HG03457 (cell line): Measurements from ENCODE around the gene FAM149B1.

Source experiments
- ATAC-seq: cut with Tn5 transposase; IDR thresholded peaks from one replicate; pipeline ENCODE4 v1.9.1; 2021; ENCODE audit warnings: moderate number of reproducible peaks; ENCODE audit not compliant: unreplicated experiment

FAM149B1 gene

DNA sequence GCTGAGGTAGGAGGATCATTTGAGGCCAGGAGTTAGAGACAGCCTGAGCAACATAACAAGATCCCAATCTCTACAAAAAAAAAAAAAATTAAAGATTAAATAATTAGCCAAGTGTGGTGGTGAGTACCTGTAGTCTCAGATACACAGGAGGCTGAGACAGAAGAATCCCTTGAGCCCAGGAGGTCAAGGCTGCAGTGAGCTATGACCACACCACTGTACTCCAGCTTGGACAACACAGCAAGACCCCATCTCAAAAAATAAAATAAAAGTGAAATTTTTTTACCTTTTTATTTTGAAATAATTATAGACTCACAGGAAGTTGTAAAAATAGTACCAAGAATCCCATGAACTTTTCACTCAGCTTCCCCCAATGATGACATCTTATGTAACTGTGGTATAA is 4.9 kb downstream of the FAM149B1 start:
- no peak for ATAC-seq

DNA sequence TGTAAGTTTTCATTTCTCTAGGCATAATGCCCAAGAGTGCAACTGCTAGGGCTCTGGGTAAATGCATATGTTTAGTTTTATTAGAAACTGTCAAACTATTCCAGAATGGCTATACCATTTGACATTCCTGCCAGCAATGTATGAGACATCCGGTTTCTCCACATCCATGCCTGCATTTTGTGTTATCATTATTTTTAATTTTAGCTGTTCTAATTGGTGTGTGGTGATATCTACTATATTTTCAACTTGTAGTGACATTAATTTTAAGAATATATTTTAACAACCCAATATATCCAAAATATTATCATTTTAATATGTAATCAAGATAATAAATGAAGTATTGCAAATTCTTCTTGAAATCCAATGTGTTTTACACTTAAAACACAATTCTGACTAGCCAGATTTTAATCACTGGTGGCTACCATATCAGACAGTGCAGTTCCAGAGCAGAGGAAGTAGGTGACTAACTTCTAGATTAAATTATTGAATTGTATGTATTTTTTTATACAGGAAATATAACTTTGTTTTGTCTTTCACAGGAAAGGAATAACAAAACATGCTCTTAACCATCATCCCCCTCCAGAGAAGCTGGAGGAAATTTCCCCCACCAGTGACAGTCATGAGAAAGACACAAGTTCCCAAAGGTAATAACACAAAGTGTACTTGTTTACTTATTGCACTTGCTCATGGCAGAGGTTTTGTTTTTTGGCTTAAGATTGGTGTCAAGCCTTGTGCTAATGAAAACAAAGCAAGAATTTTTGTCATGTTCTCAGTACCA is 6.4 kb downstream of the FAM149B1 start:
- no peak for ATAC-seq

DNA sequence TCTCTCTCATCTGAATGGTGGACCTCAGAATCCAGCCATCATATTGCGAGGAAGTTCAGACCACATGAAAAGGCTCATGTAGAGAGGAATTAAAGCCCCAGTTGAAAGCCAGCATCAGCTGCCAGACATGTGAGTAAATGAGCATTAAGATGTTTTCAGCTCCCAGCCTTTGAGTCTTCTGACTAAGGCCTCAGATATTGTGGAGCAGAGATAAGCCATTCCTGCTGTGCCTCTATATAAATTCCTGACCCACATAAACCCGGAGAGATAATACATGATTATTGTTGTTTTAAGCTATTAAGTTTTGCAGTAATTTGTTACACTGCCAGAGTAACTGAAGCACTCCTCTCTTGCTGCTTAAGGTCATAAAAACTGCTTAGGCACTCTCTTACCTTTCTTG is 14.6 kb downstream of the FAM149B1 start:
- no peak for ATAC-seq

DNA sequence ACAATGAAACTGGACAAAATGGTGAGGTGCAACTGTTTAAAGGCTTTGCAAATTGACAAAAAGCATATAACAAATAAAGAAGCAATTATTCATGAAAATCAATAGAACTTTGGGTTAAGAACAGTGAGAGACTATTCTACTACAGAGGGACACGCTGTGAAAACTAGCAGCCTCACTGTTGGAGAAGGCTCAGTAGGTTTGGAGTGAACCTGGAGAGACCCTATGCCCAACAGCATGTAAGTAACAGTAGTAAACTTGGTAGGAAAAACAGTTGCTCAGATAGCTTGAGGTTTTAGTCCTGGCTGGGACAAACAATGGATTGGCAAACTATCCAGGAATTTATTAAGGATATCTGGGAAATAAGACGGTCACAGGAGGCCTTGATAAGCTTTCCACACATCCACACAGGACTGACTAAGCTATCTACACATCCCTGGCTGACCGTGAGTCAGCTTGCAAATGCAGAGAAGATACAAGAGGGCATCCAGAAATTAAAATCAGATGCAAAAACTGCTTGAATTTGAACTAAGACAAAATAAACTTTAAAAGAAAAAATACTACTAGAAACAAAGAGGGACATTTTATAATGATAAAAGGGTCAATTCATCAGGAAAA is 15.9 kb downstream of the FAM149B1 start:
- ATAC-seq = no peak

DNA sequence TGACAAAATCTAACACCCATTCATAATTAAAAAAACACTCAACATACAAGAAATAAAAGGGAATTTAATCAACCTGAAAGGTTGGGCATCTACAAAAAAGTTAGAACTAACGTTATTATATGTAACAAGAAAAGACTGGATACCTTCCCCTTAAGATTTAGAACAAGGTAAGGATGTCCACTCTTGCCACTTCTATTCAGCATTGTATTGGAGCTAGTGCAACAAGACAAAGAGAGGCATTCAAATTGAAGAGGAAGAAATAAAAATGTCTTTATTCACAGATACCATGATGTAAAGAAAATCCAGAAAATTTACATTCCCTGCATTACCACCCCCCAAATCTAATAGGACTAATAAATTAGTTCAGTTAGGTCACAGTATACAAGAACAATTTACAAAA is 18.3 kb downstream of the FAM149B1 start:
- ATAC-seq = no peak

DNA sequence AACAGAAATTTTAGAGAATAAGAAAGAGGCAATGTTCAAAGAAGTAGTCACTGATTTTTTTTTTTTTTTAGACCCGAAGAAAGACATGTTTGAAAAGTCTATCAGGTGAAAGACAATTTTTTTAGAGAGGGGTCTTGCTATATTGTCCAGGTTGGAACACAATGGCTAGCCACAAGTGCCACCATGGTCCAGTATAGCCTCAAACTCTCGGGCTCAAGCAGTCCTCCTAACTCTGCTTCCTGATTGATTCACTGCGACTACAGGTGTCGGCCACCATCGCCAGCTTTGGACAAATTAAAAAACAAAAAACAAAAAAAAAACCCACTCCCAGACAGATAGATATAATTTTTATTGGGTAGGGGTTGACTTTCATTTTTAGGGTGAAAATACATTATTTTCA is 22.3 kb downstream of the FAM149B1 start:
- no peak for ATAC-seq

DNA sequence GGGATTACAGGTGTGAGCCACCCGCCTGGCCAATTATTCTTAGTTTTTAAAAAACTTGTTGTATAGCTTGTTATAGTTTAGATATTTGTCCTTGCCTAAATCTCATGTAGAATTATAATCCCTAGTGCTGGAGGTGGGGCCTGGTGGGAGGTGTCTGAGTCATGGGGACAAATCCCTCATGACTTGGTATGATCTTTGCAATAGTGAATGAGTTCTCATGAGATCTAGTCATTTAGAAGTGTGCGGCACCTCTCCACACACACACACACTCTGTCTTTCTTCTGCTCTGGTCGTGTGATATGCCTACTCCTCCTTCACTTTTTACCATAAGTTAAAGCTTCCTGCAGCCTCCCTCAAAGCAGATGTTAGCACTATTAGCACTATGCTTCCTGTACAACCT is 37.2 kb downstream of the FAM149B1 start:
- ATAC-seq = no peak

DNA sequence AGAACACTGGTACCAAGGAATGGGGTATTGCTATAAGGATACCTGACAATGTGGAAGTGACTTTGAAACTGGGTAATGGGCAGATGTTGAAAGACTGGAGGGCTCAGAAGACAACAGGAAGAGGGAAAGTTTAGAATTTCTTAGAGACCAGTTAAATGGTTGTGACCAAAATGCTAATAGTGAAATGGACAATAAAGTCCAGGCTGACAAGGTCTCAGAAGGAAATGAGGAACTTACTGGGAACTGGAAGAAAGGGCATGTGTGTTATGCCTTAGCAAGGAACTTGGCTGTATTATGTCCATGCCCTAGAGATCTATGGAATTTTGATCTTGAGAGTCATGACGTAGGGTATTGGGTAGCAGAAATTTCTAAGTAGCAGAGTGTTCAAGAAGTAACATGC is 38.0 kb downstream of the FAM149B1 start:
- no peak for ATAC-seq

DNA sequence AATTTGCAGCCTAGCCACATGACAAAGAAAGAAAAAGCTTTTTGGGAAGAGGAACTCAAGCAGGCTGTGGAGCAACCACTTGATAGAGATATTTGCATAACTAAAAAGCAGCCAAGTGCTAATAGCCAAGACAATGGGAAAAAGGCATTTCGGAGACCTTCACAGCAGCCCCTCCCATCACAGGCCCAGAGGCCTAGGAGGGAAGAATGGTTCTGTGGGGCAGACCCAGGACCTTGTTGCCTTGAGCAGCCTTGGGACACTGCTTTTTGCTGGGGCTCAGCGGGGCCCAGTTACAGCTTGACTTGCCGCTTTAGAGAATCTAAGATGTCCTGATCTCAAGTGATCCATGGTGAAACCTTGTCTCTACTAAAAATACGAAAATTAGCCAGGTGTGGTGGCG is 38.5 kb downstream of the FAM149B1 start:
- no peak for ATAC-seq

DNA sequence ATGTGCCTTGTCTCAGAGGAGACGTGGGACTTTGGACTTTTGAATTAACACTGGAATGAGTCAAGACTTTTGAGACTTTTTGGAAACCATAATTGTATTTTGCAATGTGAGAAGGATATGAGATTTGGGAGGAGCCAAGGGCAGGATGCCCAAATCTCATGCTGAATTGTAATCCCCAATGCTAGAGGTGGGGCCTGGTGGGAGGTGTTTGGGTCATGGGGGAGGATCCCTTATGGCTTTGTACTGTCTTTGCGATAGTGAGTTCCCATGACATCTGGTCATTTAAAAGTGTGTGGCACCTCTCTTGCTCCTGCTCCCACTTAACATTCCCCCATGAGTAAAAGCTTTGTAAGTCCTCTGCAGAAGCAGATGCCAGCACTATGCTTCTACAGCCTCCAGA is 40.0 kb downstream of the FAM149B1 start:
- ATAC-seq = no peak

DNA sequence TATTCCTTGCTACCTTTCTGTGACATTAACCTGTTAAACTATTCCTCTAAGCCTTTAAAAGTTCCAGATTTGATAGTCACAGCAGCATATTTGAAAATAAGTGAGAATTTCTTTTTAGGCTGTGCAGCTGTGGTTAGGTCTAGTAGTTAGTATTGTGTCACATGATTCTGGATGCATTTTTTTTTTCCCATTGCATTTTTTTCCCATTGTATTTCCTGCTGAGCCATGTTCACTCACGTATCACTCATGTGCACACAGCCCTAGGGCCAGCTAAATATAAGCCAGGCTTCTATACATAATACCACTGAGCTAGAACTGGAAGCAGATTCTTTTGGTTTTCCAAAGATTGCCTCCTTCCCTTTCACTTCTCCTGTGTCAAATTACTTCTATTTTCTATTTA is 41.8 kb downstream of the FAM149B1 start:
- no peak for ATAC-seq

DNA sequence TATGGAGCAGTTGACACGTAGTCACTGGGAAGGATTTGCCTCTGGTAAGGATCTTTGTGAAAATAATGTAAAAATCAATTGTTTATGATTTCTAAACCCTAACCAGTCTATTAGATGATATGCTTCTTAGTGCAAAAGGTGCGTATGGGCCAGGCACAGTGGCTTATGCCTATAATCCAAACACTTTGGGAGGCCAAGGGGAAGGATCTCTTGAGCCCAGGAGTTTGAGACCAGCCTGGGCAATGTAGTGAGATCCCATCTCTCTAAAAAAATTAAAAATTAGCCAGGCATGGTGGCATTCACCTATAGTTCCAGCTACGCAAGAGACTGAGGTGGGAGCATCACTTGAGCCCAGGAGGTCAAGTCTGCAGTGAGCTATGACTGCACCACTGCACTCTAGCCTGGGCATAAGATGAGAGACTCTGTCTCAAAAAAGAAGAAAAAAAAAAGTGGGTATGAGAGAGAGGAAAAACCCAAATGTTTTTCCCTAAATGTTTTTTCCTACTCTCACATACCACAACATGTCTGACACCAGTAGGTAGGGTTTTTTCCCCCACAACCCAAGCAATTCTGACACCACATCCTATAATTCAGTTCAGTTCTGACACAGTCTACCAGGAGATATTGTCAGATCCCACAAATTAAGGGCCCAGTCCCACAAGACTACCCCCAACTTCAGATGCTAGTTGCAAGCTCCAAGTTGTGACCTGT is 42.6 kb downstream of the FAM149B1 start:
- no peak for ATAC-seq

DNA sequence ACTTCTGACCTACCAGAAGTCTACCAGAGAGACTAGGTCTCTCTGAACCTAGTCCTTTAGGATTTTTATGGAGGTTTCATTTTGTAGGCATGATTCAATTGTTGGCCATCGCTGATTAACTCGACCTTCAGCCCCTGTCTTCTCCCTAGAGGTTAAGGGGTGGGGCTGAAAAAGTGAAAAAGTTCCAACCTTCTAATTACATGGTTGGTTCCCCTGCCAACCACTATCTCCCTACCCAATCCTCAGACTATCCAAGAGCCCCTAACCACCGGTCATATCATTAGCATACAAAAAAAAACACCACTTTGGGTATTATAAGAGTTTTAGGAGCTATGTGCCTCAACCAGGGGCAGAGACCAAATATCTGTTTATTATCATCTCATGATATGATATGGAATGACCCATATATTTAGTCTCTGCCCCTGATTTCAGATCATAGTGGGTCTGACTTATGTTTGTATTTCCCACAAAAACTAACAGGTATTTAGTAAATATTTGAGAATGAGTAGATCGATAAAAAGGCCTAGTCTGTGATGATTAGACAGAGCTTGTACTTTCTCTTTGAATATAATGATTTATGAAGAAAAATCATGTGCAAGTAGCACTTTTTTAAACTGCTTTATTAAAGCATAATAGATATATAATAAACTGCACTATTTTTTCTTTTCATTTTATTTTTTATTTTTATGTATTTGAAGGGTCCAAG is 43.3 kb downstream of the FAM149B1 start:
- ATAC-seq = no peak

DNA sequence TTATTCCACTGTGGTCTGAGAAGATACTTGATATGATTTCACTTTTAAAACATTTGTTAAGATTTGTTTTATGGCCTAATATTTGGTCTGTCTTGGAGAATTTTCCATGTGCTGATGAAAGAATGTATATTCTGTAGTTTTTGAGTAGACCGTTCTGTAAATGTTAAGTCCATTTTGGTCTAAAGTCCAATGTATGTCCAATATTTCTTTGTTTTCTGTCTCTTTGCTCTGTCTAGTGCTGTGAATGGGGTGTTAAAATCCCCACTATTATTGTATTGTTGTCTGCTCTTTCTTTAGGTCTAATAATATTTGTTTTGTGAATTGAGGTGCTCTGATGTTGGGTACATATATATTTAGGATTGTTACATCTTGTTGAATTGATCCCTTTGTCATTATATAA is 47.8 kb downstream of the FAM149B1 start:
- ATAC-seq = no peak

DNA sequence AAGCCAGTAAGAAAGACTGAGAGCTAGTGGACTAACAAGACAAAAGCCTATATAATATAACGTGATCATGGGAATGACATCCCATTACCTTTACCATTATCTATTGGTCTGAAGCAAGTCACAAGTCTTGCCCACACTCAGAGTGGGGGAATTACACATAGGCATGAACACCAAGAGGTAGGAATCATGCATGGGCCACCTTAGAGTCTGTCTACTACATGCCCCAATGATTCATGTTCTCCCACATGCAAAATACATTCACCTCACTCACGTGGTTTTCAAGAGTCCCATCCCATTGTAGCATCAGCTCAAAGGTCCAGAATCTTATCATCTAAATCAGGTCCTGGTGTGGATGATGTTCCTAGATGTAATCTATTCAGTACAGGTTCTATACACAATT is 49.7 kb downstream of the FAM149B1 start:
- ATAC-seq = no peak

DNA sequence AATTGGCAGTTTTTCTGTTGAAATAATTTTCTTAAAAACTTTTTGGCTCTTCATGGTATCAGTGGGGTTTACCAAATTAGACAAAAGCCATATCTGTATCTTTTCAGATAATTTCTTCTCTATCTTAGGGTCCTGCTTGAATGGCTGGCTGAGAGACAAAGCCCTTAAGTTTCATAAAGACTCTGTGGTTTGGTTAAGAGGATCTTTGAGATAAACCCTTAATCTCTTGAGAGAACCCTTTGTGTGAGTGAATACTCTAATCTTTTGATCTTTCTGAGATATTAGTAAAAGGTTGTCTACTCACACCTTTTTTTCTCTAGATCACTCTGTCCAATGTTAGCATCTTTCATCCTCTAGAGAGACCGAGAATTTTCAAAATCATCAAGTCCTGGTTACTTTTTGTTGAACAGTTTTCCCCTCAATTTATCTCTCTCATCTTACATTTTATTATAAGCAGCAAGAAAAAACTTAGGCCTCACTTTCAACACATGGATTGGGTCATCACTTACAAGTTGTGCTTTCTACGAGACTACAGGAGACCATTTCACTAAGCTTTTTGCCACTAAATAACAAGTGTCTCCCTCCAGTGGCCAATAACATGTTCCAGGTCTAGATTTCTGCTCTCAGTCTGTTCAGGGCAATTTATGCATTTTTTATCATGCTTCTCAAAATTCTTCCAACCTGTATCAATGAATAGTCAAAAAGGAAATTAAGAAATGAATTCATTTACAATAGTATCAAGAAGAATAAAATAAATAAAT is 50.7 kb downstream of the FAM149B1 start:
- no peak for ATAC-seq

DNA sequence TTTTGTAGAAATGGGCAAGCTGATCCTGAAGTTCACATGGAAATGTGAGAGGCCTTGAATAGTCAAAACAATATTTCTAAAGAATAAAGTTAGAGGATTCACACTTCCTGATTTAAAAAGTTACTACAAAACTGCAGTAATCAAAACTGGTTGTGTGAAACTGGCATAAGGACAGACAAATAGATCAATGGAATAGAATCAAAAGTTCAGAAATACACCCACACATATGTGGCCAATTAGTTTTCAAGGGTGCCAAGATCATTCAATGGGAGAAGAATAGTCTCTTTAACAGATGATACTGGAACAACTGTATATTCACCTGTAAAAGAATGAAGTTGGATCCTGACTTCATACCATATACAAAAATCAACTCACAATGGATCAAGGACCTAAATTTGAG is 51.5 kb downstream of the FAM149B1 start:
- no peak for ATAC-seq

DNA sequence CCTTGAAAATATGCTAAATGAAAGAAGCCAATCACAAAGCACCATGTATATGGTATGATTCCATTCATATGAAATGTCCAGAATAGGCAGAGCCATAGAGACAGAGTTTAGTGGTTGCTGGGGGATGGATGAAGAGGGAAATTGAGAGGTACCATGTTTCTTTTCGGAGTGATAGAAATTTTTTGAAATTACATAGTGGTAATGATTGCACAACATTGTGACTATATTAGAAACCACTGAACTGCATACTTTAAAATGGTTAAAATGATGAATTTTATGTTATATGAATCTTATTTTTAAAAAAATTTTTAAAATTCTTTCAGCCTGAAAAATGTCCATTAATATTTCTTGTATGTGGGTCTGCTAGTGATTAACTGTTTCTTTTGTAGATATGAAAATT is 53.1 kb downstream of the FAM149B1 start:
- no peak for ATAC-seq

DNA sequence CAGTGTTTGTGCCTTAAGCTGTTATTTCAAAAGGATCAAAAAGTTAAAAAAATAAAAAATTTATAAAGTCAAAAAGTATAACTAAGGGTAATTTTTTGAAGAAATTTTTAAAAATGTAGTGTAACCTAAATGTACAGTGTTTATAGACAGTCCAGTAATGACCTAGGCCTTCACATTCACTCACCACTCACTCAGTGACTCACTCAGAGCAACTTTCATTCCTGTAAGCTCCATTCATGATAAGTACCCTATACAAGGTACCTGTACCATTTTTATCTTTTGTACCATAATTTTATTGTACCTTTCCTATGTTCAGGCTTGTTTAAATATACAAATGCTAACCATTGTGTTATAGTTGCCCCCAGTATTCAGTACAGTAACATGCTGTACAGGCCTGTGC is 57.6 kb downstream of the FAM149B1 start:
- ATAC-seq = no peak

DNA sequence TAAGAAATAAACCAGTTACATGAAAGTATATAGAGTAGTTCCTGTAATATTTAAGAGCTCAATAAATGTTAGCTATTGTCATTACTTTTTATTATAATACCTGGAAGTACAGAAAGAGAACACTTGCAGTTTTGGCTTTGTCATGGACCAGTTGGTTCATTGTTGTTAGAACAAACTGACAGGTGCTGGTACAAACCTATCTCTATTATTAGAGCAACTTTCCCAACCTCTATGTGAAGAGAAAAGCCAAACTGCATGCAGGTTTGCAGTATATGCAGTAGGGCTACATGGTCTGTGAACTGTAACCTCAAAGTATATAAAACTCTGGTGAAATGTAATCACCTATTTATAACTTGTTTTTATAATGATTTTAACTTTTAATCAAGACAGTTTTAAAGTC is 58.7 kb downstream of the FAM149B1 start:
- no peak for ATAC-seq

DNA sequence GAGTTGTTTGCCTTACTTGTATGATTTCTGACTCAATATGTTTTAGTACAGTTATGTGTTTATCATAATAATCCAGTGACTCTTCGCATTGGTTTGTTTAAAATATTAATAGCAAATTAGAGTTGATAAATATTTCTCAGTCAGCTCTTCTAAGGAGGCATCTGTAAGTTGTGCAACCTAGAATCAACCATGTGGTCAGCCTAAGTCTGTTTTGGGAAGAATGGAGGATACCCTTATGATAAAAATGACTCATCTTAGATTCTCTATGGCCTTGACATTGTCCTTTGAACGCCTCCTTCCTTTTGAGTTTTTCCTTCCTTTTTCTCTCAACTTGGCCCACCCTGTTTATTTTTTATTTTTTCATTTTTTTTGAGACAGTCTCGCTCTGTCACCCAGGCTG is 60.3 kb downstream of the FAM149B1 start:
- no peak for ATAC-seq
